ENCODE data around the gene PPP1R37. TPM values are rescaled to one million over a fixed set of nuclear protein-coding genes. Genes with fewer than 3 reads are reported as not detected.
"Not testable (repeated sequence)": the region's sequence is repeated elsewhere in the genome, so short reads cannot be mapped to it uniquely, and the experiment has no call there.

Gene PPP1R37
- total RNA-seq, 4 donors from 2014 or later = 22.1 to 44.1 (median 33.5) TPM

GRCh38 chr19:45101806-45102205, 8.8 kb downstream of the PPP1R37 start:
- no peak for TF ChIP-seq CTCF (IDR thresholded peaks at IDR 0.05)
- no peak for TF ChIP-seq EP300 (IDR thresholded peaks at IDR 0.05)
- no peak for TF ChIP-seq POLR2A (IDR thresholded peaks at IDR 0.05)
- H3K4me3 ChIP-seq = no peak overlapping the region
- H3K27ac ChIP-seq = no peak overlapping the region

GRCh38 chr19:45102481-45102880, 9.5 kb downstream of the PPP1R37 start:
- Histone ChIP-seq H3K9me3 (no peaks in the 10 kb centered on the region), H3K36me3 (peaks cover 0 to 10% (median 0%) of the 10 kb centered on the region in 3 donors), H3K4me1 (peaks cover 0 to 75% (median 29%) of the 10 kb centered on the region in 4 donors), H3K4me3 (no peak overlapping the region), H3K27me3 (no peaks in the 10 kb centered on the region), H3K27ac (no peak overlapping the region)
- 91 to 99% methylated on average over 7 of the region's 7 CpGs for WGBS, 2 donors
- TF ChIP-seq CTCF (IDR thresholded peaks at IDR 0.05) (no peak), POLR2A (IDR thresholded peaks at IDR 0.05) (no peak), EP300 (IDR thresholded peaks at IDR 0.05) (no peak)
- no peak for DNase-seq (ENCODE audit: low spot score in 2 of 2)

More at GRCh38 chr19:45101806-45102205, 8.8 kb downstream of the PPP1R37 start:
- WGBS, 2 donors = 86 to 90% methylated on average over 8 of the region's 8 CpGs
- Histone ChIP-seq H3K27me3 (no peaks in the 10 kb centered on the region), H3K4me1 (peaks cover 0 to 82% (median 30%) of the 10 kb centered on the region in 4 donors), H3K36me3 (peaks cover 0 to 10% (median 0%) of the 10 kb centered on the region in 3 donors), H3K9me3 (no peaks in the 10 kb centered on the region)
- DNase-seq (ENCODE audit: low spot score in 2 of 2) = no peak

- peaks cover 0 to 10% (median 0%) of the 10 kb centered on the region in 3 donors for H3K36me3 ChIP-seq
- H3K27me3 ChIP-seq = no peaks in the 10 kb centered on the region
- TF ChIP-seq POLR2A (IDR thresholded peaks at IDR 0.05) = no peak
- no peak for TF ChIP-seq EP300 (IDR thresholded peaks at IDR 0.05)
- TF ChIP-seq CTCF (IDR thresholded peaks at IDR 0.05) = no peak
- no peak for DNase-seq (ENCODE audit: low spot score in 2 of 2)
- peaks cover 0 to 68% (median 23%) of the 10 kb centered on the region in 4 donors for H3K4me1 ChIP-seq
- H3K4me3 ChIP-seq = peak overlapping the region in 1 of 4 donors; percentile 15
- H3K9me3 ChIP-seq = no peaks in the 10 kb centered on the region
- H3K27ac ChIP-seq = no peak overlapping the region
- WGBS, 2 donors = 34 to 52% methylated on average over 13 to 15 of the region's 15 CpGs
Measured at GRCh38 chr19:45103156-45103507, 10.2 kb downstream of the PPP1R37 start.

- Histone ChIP-seq H3K36me3 (peaks cover 0 to 10% (median 0%) of the 10 kb centered on the region in 3 donors), H3K27ac (no peak overlapping the region), H3K4me3 (peak overlapping the region in 1 of 4 donors; percentile 15), H3K9me3 (no peaks in the 10 kb centered on the region), H3K27me3 (no peaks in the 10 kb centered on the region), H3K4me1 (peaks cover 0 to 63% (median 20%) of the 10 kb centered on the region in 4 donors)
- TF ChIP-seq CTCF (IDR thresholded peaks at IDR 0.05) = no peak
- TF ChIP-seq EP300 (IDR thresholded peaks at IDR 0.05) = no peak
- TF ChIP-seq POLR2A (IDR thresholded peaks at IDR 0.05) = no peak
- DNase-seq (ENCODE audit: low spot score in 2 of 2) = no peak
- WGBS, 2 donors = 30% methylated on average over 24 to 26 of the region's 26 CpGs
Measured at GRCh38 chr19:45103508-45104319, 10.7 kb downstream of the PPP1R37 start.

- TF ChIP-seq EP300 (IDR thresholded peaks at IDR 0.05) (no peak), POLR2A (IDR thresholded peaks at IDR 0.05) (no peak), CTCF (IDR thresholded peaks at IDR 0.05) (no peak)
- Histone ChIP-seq H3K27me3 (no peaks in the 10 kb centered on the region), H3K9me3 (no peaks in the 10 kb centered on the region), H3K4me3 (no peak overlapping the region), H3K27ac (no peak overlapping the region), H3K36me3 (peaks cover 0 to 17% (median 0%) of the 10 kb centered on the region in 3 donors), H3K4me1 (peaks cover 0 to 52% (median 19%) of the 10 kb centered on the region in 4 donors)
- DNase-seq (ENCODE audit: low spot score in 2 of 2) = no peak
- 74 to 83% methylated on average over 14 to 16 of the region's 16 CpGs for WGBS, 2 donors
Measured at GRCh38 chr19:45104658-45105349, 11.8 kb downstream of the PPP1R37 start.

- H3K36me3 ChIP-seq; H3K27me3 ChIP-seq; H3K9me3 ChIP-seq; H3K27ac ChIP-seq; DNase-seq (ENCODE audit: low spot score in 2 of 2); H3K4me3 ChIP-seq: not testable (repeated sequence)
- H3K4me1 ChIP-seq = peaks cover 0 to 43% (median 19%) of the 10 kb centered on the region in 4 donors
- 86 to 92% methylated on average over 11 of the region's 11 CpGs for WGBS, 2 donors
Measured at GRCh38 chr19:45106363-45106762, 13.4 kb downstream of the PPP1R37 start.

Data from tibial nerve (tissue), 4 donors.